Caco-2 (cell line): ENCODE results near the gene PGGT1B. TPM values are rescaled to one million over a fixed set of nuclear protein-coding genes. Genes with fewer than 3 reads are reported as not detected.

Experiments used
- BruUV-seq: library from RNA; stranded (reverse); fragments of 400-500 nt; replicated peaks from 2 replicates; lab custom pipeline; 2021; lab: Mats Ljungman, UMichigan
- CTCF ChIA-PET: fragments of 300-600 bp; sonication (Branson Sonifier 250); formaldehyde crosslinking; loops from one replicate; lab custom pipeline; 2022; ENCODE audit warnings: antibody characterized with exemption; lab: Charles Lee
- POLR2A ChIA-PET: fragments of 300-600 bp; sonication (Branson Sonifier 250); formaldehyde crosslinking; loops from one replicate; lab custom pipeline; 2022; ENCODE audit warnings: antibody characterized with exemption; lab: Charles Lee
- DNase-seq, 2 experiments: peaks; one replicate each; pipeline versions ENCODE4 v3.0.0 to v3.0.0-alpha.2; 2020 to 2022
- H3K27me3 ChIP-seq: replicated peaks from 2 replicates; pipeline ENCODE4 v1.6.0; 2011; ENCODE audit warnings: low read length; ENCODE audit not compliant: control insufficient read depth, insufficient read depth
- H3K36me3 ChIP-seq: 2 replicates; pipeline ENCODE4 v1.5.1; 2011; ENCODE audit warnings: low read length; ENCODE audit not compliant: control insufficient read depth, insufficient read depth
- H3K4me1 ChIP-seq: fragments of 250-450 bp; sonication (Bioruptor Pico); 2 replicates; pipeline ENCODE4 v1.5.1; 2020; ENCODE audit warnings: mild to moderate bottlenecking
- H3K4me3 ChIP-seq: 2 replicates; pipeline ENCODE4 v1.5.1; 2011; ENCODE audit warnings: low read depth, mild to moderate bottlenecking, control low read depth, low read length
- H3K9me3 ChIP-seq: fragments of 250-450 bp; sonication (Bioruptor Pico); 2 replicates; pipeline ENCODE4 v1.5.1; 2020; ENCODE audit warnings: mild to moderate bottlenecking, moderate library complexity
- H3K27ac Mint-ChIP-seq: one replicate; pipeline ENCODE4 v1.8.0; 2022; ENCODE audit warnings: mixed read lengths; ENCODE audit not compliant: unreplicated experiment
- H3K27me3 Mint-ChIP-seq: one replicate; pipeline ENCODE4 v1.8.0; 2022; ENCODE audit warnings: mixed read lengths; ENCODE audit not compliant: insufficient read depth, unreplicated experiment
- H3K36me3 Mint-ChIP-seq: one replicate; pipeline ENCODE4 v1.8.0; 2022; ENCODE audit warnings: mild to moderate bottlenecking, mixed read lengths; ENCODE audit not compliant: insufficient read depth, unreplicated experiment
- H3K4me1 Mint-ChIP-seq: one replicate; pipeline ENCODE4 v1.8.0; 2022; ENCODE audit warnings: low read depth, mixed read lengths; ENCODE audit not compliant: unreplicated experiment
- H3K4me3 Mint-ChIP-seq: one replicate; pipeline ENCODE4 v1.8.0; 2022; ENCODE audit warnings: mild to moderate bottlenecking, moderate library complexity, mixed read lengths; ENCODE audit not compliant: unreplicated experiment
- H3K9me3 Mint-ChIP-seq: one replicate; pipeline ENCODE4 v1.8.0; 2022; ENCODE audit warnings: mixed read lengths; ENCODE audit not compliant: unreplicated experiment
- intact Hi-C: fragments of 100-400 bp; cut with micrococcal nuclease; formaldehyde crosslinking; loops from one replicate; pipeline ENCODE4 v1.10.0; 2022; ENCODE audit not compliant: unreplicated experiment
- total RNA-seq: library from RNA; stranded (reverse); gene quantifications from 2 replicates; pipeline ENCODE4 v1.2.3, GENCODE V29; 2022
- TF ChIP-seq, protein P1 (sequence below), 2 experiments: fragments of 200-600 bp in 1 of 2; IDR thresholded peaks; 1 replicate in 1 of 2; 2 replicates in 1 of 2; pipeline versions ENCODE4 v1.5.1 to v1.8.0; 2011 to 2022; ENCODE audit warnings: antibody characterized with exemption in 1 of 2, control low read depth in 1 of 2, inconsistent platforms in 1 of 2, low read depth in 1 of 2, low read length in 1 of 2, mild to moderate bottlenecking in 1 of 2, moderate library complexity in 1 of 2; ENCODE audit not compliant: insufficient read depth in 1 of 2, severe bottlenecking in 1 of 2, unreplicated experiment in 1 of 2

The PGGT1B gene
- total RNA-seq, 1 experiment from 2014 or later = 39.4 TPM

DNA sequence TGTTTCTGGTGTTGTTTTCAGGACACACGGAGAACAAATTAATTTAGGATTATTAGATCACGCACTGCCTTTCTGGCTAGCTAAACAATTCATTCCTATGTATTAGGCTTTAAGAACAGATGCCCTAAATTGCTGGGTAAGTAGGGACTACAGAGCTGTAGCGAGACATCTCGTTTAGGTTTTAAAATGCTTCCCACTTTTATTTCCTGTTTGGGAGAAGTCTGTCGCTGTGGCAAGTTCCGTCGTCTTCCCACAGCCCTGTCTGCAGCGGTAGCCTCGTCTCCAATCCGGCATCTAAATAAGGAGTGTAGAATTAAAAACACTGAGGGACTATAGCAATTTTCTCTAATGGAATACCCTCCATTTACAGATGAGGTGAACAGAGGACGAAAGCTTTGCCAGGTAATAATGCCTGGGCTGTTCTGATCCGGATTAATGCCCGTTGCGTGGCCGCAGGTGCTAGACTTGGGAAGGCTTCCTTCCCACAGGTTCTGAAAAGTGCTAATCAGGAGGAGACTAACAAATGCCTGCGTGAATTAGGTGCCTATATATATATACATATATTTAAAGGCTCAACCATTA lies 91.7 kb downstream of the PGGT1B start:
- intact Hi-C loops = no loop called here
- peaks cover 7% of the 10 kb centered on the region for H3K36me3 Mint-ChIP-seq
- Histone ChIP-seq H3K36me3 (no peaks in the 10 kb centered on the region), H3K9me3 (peaks cover 4% of the 10 kb centered on the region), H3K4me3 (no peak overlapping the region; the same call in 1 of the 2 replicates), H3K27me3 (no peaks in the 10 kb centered on the region), H3K4me1 (peaks cover 7% of the 10 kb centered on the region)
- H3K4me3 Mint-ChIP-seq = peak overlapping the region; percentile 78
- H3K4me1 Mint-ChIP-seq = no peaks in the 10 kb centered on the region
- ChIA-PET POLR2A (no interaction called here), CTCF (no interaction called here)
- DNase-seq = no peak
- TF ChIP-seq, protein P1, sequence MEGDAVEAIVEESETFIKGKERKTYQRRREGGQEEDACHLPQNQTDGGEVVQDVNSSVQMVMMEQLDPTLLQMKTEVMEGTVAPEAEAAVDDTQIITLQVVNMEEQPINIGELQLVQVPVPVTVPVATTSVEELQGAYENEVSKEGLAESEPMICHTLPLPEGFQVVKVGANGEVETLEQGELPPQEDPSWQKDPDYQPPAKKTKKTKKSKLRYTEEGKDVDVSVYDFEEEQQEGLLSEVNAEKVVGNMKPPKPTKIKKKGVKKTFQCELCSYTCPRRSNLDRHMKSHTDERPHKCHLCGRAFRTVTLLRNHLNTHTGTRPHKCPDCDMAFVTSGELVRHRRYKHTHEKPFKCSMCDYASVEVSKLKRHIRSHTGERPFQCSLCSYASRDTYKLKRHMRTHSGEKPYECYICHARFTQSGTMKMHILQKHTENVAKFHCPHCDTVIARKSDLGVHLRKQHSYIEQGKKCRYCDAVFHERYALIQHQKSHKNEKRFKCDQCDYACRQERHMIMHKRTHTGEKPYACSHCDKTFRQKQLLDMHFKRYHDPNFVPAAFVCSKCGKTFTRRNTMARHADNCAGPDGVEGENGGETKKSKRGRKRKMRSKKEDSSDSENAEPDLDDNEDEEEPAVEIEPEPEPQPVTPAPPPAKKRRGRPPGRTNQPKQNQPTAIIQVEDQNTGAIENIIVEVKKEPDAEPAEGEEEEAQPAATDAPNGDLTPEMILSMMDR (IDR thresholded peaks at IDR 0.05; ENCODE audit: insufficient read depth in 1 of 2, low read depth in 1 of 2, low read length in 1 of 2, severe bottlenecking in 1 of 2, unreplicated experiment in 1 of 2) = no peak
- no TSS peak for BruUV-seq
- H3K27ac Mint-ChIP-seq = no peak overlapping the region
- H3K9me3 Mint-ChIP-seq = peaks cover 13% of the 10 kb centered on the region
- peaks cover 26% of the 10 kb centered on the region for H3K27me3 Mint-ChIP-seq

DNA sequence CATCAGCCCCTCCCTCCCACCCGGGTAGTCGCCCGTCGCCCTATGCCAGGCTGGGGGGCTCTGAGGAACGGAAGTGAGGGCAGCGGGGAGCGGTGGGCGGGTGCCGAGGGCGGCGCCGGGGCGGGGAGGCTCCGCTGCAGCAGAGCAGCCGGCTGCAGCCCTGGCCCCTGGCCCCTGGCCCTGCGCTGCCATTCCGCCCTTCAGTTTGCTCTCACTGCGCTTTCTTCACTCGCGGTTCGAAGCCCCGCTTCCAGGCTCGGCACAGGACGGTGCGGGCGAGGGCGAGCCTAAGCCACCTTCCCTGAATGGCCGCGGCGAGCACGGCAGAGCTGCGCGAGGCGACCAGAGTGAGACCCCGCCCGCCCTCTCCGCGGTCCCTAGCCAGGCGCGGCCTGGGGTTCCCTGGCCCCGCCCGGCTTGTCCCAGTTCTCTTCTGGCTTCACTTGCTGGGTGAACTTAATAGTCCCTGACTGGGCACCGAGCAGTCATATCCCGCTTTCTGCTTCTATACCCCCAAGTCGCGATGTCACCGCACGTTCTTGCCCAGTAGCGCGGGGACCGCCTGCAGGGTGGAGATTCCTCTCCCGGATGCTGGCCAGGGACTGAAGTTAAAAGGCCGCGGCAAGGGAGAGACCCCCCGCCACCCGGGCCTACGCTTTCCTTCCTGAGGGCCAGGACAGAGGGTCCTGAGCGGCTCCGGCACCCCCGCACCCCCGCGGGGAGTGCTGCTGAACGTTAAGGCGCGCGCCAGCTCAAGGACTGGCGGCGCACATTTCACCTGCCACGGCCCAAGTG lies 92.3 kb downstream of the PGGT1B start:
- ChIA-PET CTCF (no interaction called here), POLR2A (no interaction called here)
- Mint-ChIP-seq H3K4me1 (no peaks in the 10 kb centered on the region), H3K27ac (no peak overlapping the region), H3K9me3 (peaks cover 13% of the 10 kb centered on the region), H3K27me3 (peaks cover 26% of the 10 kb centered on the region), H3K36me3 (peaks cover 7% of the 10 kb centered on the region), H3K4me3 (peak overlapping the region; percentile 78)
- Histone ChIP-seq H3K4me1 (peaks cover 7% of the 10 kb centered on the region), H3K36me3 (no peaks in the 10 kb centered on the region), H3K9me3 (peaks cover 4% of the 10 kb centered on the region), H3K4me3 (peak overlapping the region; percentile 44), H3K27me3 (no peaks in the 10 kb centered on the region)
- BruUV-seq = no TSS peak
- TF ChIP-seq, protein P1 (IDR thresholded peaks at IDR 0.05; ENCODE audit: insufficient read depth in 1 of 2, low read depth in 1 of 2, low read length in 1 of 2, severe bottlenecking in 1 of 2, unreplicated experiment in 1 of 2) = no peak
- peak in 1 of 2 experiments; percentile 52 for DNase-seq
- intact Hi-C loops = no loop called here

DNA sequence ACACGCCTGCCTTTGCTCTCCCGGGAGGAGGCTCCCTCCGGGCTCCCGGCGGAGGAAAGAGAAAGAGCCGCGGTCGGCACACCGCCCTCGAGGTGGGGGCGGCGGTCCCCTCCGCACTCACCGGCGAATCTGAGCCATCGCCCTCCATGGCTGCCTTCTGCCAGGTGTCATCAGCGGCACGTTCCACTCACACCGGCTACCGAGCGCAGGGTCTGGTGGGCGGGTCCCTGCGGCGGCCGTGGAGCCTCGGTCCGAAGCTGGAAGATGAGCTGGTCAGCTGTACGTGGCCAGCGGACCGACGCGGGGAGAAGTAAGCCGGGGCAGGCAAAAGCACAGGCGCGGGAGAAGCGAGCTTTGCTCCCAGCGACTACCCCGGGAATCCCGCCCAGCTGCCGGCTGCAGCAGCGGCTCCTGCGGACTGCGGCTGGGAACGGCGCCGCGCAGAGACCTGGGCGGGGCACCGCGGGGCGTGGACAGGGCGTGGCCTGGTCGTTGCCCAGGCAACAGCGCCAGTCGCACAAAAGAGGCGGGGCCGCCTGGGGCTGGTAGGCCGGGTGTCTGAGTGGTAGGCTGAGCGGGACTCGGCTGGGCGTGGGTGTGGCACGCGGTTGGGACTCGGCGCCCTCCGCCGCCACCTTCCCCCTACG lies 93.1 kb downstream of the PGGT1B start, which contains the start of gene TRIM36:
TSS of gene TRIM36 (minus strand) at position 422 of the 647 bp plus-strand sequence. CDS start at position 148, 274 bp downstream.
- peaks cover 15% of the 10 kb centered on the region for H3K9me3 Mint-ChIP-seq
- Histone ChIP-seq H3K27me3 (no peaks in the 10 kb centered on the region), H3K36me3 (no peaks in the 10 kb centered on the region), H3K4me3 (peak within 1 kb of the TSS; percentile 44), H3K9me3 (peaks cover 4% of the 10 kb centered on the region), H3K4me1 (peaks cover 7% of the 10 kb centered on the region)
- peak; percentile 92 to 96 for DNase-seq
- H3K4me3 Mint-ChIP-seq = peak within 1 kb of the TSS; percentile 78
- BruUV-seq = no TSS peak
- POLR2A ChIA-PET = no interaction called here
- peak within 1 kb of the TSS; percentile 59 for H3K27ac Mint-ChIP-seq
- CTCF ChIA-PET = no interaction called here
- peaks cover 24% of the 10 kb centered on the region for H3K27me3 Mint-ChIP-seq
- H3K4me1 Mint-ChIP-seq = no peaks in the 10 kb centered on the region
- TF ChIP-seq, protein P1 (IDR thresholded peaks at IDR 0.05; ENCODE audit: insufficient read depth in 1 of 2, low read depth in 1 of 2, low read length in 1 of 2, severe bottlenecking in 1 of 2, unreplicated experiment in 1 of 2) = peak in 1 of 2 experiments; percentile 15
- peaks cover 7% of the 10 kb centered on the region for H3K36me3 Mint-ChIP-seq
- intact Hi-C loops = no loop called here
